Effector memory CD8-positive, alpha-beta T cell (primary cell): Measurements from ENCODE around the gene KEAP1.
A peak's percentile ranks its signal among the peaks of the same experiment; 100 is the strongest.

Source experiments
- ATAC-seq: fragments of 150-1000 bp; cut with Tn5 transposase; replicated peaks from 2 replicates; pipeline ENCODE4 v1.10.0; 2021; ENCODE audit warnings: mild to moderate bottlenecking, moderate library complexity
- DNase-seq, 3 experiments: peaks; one replicate each; pipeline ENCODE4 v3.0.0; 2021
- H3K27ac Mint-ChIP-seq, 2 donors: one replicate each; pipeline ENCODE4 v1.8.0; 2022; ENCODE audit warnings: mild to moderate bottlenecking in 2 of 2, mixed read lengths in 2 of 2, moderate library complexity in 2 of 2
- H3K27me3 Mint-ChIP-seq, 2 donors: one replicate each; pipeline ENCODE4 v1.8.0; 2022; ENCODE audit warnings: mixed read lengths in 2 of 2
- H3K36me3 Mint-ChIP-seq: one replicate; pipeline ENCODE4 v1.8.0; 2022; ENCODE audit warnings: mild to moderate bottlenecking, moderate library complexity, mixed read lengths; ENCODE audit not compliant: insufficient read depth
- H3K4me1 Mint-ChIP-seq, 2 donors: one replicate each; pipeline ENCODE4 v1.8.0; 2022; ENCODE audit warnings: low read depth in 2 of 2, mixed read lengths in 2 of 2
- H3K4me3 Mint-ChIP-seq, 2 donors: one replicate each; pipeline ENCODE4 v1.8.0; 2022; ENCODE audit warnings: mild to moderate bottlenecking in 2 of 2, mixed read lengths in 2 of 2, moderate library complexity in 2 of 2
- H3K9me3 Mint-ChIP-seq, 2 donors: one replicate each; pipeline ENCODE4 v1.8.0; 2022; ENCODE audit warnings: mixed read lengths in 2 of 2

Gene KEAP1

GRCh38 chr19:10502524-10503001, 593 bp downstream of the KEAP1 start:
- Mint-ChIP-seq H3K27ac (peak overlapping the region; percentile 86 to 93), H3K4me1 (peaks cover 34 to 37% of the 10 kb centered on the region in 2 donors), H3K9me3 (no peaks in the 10 kb centered on the region), H3K36me3 (peaks cover 26% of the 10 kb centered on the region), H3K27me3 (no peaks in the 10 kb centered on the region), H3K4me3 (peak overlapping the region; percentile 87 to 90)
- DNase-seq (peak; percentile 84 to 87 (median 85)), ATAC-seq (peak; percentile 90)

DNA sequence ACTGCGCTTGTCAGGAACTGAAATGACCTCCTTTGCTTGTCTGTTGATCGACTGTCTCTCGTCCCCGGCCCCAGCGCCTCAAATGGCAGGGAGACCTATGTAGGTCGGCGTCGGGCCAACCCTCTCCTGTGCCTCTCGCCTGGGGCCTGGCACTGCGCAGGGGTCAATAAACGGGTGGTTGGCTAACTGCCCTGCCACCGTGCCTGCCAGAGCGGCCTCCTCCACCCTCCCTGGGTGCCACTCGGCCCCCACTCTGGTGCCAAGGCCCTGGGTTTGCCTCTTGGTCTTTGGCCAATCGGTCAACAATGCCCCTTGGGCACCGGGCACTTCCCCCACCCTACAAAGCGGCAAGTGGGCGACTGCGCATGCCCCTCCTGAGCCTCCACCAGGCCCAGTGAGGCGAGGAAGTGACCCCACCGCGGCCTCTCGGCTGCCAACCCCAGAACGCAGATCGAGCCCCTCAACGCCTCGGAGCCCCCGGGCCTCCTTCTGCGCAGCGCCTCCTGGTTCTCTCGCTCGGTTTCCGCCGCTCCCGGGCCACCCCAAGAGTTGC, 1.1 kb downstream of the KEAP1 start:
- peaks cover 26% of the 10 kb centered on the region for H3K36me3 Mint-ChIP-seq
- H3K4me1 Mint-ChIP-seq: peaks cover 36 to 40% of the 10 kb centered on the region in 2 donors
- H3K4me3 Mint-ChIP-seq: peak overlapping the region; percentile 87 to 90
- peak overlapping the region; percentile 86 to 93 for H3K27ac Mint-ChIP-seq
- DNase-seq: peak in 1 of 3 experiments; percentile 21
- H3K9me3 Mint-ChIP-seq: no peaks in the 10 kb centered on the region
- H3K27me3 Mint-ChIP-seq: no peaks in the 10 kb centered on the region
- peak; percentile 20 for ATAC-seq

DNA sequence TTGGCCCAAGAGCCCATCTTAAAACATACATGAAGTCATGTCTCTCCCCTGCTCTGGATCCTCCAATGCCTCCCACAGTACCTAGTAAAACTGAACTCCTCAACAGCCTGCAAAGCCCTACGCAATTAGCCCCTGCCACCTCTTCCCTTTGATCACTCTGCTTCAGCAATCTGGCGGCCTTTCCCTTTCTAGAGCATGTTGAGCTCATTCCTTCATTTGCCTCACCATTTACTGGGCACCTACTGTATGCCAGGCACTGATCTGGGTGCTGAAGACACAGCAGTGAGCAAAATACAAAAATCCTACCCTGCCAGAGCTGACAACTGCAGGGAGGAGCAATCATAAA, 2.9 kb downstream of the KEAP1 start:
- ATAC-seq: no peak
- no peak for DNase-seq
- peak overlapping the region; percentile 7 to 83 for H3K27ac Mint-ChIP-seq
- H3K4me3 Mint-ChIP-seq: peak overlapping the region; percentile 51 to 87
- H3K36me3 Mint-ChIP-seq: peaks cover 36% of the 10 kb centered on the region
- H3K4me1 Mint-ChIP-seq: peaks cover 31 to 37% of the 10 kb centered on the region in 2 donors
- H3K9me3 Mint-ChIP-seq: no peaks in the 10 kb centered on the region
- no peaks in the 10 kb centered on the region for H3K27me3 Mint-ChIP-seq

- peaks cover 41% of the 10 kb centered on the region for H3K36me3 Mint-ChIP-seq
- peak overlapping the region; percentile 83 to 92 for H3K27ac Mint-ChIP-seq
- H3K27me3 Mint-ChIP-seq: no peaks in the 10 kb centered on the region
- peaks cover 30 to 37% of the 10 kb centered on the region in 2 donors for H3K4me1 Mint-ChIP-seq
- H3K9me3 Mint-ChIP-seq: no peaks in the 10 kb centered on the region
- H3K4me3 Mint-ChIP-seq: peak overlapping the region; percentile 10 to 87
- no peak for DNase-seq
- ATAC-seq: no peak
These were observed 3.5 kb downstream of the KEAP1 start for GRCh38 chr19:10499550-10500246.

DNA sequence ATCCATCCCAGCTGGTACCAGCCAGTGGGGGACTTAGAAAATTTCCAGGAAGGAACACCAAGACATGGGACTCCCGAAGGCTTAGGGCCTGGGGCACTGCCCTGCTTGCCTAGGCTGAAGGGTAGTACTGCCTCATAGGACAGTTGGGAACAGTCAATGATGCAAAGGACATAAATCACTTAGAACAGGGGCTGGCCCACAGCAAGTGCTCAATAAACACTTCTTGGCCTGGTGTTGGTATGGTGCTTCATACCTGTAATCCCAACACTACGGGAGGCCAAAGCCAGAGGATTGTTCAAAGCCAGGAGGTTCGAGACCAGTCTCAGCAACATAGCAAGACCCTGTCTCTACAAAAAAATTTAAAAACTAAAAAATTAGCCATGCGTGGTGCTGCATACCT, 5.8 kb downstream of the KEAP1 start:
- Mint-ChIP-seq H3K4me1 (peaks cover 32% of the 10 kb centered on the region in 2 donors), H3K36me3 (peaks cover 61% of the 10 kb centered on the region), H3K27ac (peak overlapping the region in 1 of 2 donors; percentile 84), H3K9me3 (no peaks in the 10 kb centered on the region), H3K4me3 (no peak overlapping the region), H3K27me3 (no peaks in the 10 kb centered on the region)
- ATAC-seq: no peak
- no peak for DNase-seq

GRCh38 chr19:10491472-10492047, 11.6 kb downstream of the KEAP1 start:
- peaks cover 86% of the 10 kb centered on the region for H3K36me3 Mint-ChIP-seq
- DNase-seq (no peak), ATAC-seq (no peak)

DNA sequence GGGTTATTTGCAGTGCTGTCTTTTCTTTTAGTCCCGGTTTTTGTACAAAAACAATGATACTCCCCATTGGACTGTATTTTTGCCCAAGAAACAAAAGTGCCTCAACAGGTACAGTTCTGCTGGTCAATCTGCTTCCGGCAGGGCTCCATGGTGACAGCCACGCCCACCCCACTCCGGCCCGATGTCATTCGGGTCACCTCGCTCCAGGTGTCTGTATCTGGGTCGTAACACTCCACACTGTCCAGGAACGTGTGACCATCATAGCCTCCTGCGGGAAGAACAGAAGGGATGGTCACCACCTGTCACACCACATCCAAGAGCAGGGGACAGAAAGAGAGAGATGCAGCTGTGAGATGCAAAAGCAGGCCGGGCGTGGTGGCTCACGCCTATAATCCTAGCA, 16.6 kb downstream of the KEAP1 start:
- Mint-ChIP-seq H3K4me1 (peaks cover 5% of the 10 kb centered on the region in 2 donors), H3K27me3 (no peaks in the 10 kb centered on the region), H3K9me3 (no peaks in the 10 kb centered on the region), H3K27ac (no peak overlapping the region), H3K4me3 (no peak overlapping the region), H3K36me3 (peaks cover 56% of the 10 kb centered on the region)
- DNase-seq (no peak), ATAC-seq (no peak)

More at GRCh38 chr19:10491472-10492047, 11.6 kb downstream of the KEAP1 start:
- Mint-ChIP-seq H3K4me1 (peaks cover 5 to 11% of the 10 kb centered on the region in 2 donors), H3K9me3 (no peaks in the 10 kb centered on the region), H3K4me3 (no peak overlapping the region), H3K27me3 (no peaks in the 10 kb centered on the region), H3K27ac (peak overlapping the region in 1 of 2 donors; percentile 49)

GRCh38 chr19:10478903-10479384, 24.2 kb downstream of the KEAP1 start:
- peak overlapping the region; percentile 66 to 79 for H3K4me3 Mint-ChIP-seq
- H3K27me3 Mint-ChIP-seq: no peaks in the 10 kb centered on the region

DNA sequence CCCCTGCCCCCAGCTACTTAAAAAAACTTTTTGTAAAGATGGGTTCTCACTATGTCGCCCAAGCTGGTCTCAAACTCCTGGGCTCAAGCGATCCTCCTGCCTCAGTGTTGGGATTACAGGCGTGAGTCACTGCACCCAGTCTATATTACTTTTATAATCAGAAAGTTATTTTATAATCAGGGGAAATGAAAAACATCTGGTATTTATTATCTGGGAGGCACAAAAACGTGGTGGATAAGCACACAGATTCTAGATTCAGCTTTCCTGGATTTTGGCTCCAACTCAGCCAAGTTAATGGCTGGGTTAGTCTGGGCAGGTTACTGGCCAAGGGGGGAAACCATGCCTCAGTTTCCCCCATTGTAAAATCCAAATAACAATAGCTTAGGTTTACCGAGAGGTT, 24.7 kb downstream of the KEAP1 start:
- Mint-ChIP-seq H3K9me3 (no peaks in the 10 kb centered on the region), H3K4me1 (peaks cover 8% of the 10 kb centered on the region in 2 donors), H3K27me3 (no peaks in the 10 kb centered on the region), H3K27ac (no peak overlapping the region), H3K4me3 (peak overlapping the region; percentile 66 to 79), H3K36me3 (peaks cover 6% of the 10 kb centered on the region)
- DNase-seq (no peak), ATAC-seq (no peak)

More at GRCh38 chr19:10478903-10479384, 24.2 kb downstream of the KEAP1 start:
- DNase-seq: peak; percentile 82 to 85 (median 84)
- peaks cover 8% of the 10 kb centered on the region in 2 donors for H3K4me1 Mint-ChIP-seq
- no peaks in the 10 kb centered on the region for H3K9me3 Mint-ChIP-seq
- ATAC-seq: peak; percentile 97
- H3K36me3 Mint-ChIP-seq: peaks cover 6% of the 10 kb centered on the region
- H3K27ac Mint-ChIP-seq: peak overlapping the region; percentile 92 to 93

- Mint-ChIP-seq H3K36me3 (peaks cover 3% of the 10 kb centered on the region), H3K27ac (no peak overlapping the region), H3K27me3 (no peaks in the 10 kb centered on the region), H3K9me3 (no peaks in the 10 kb centered on the region), H3K4me3 (no peak overlapping the region), H3K4me1 (peaks cover 8% of the 10 kb centered on the region in 2 donors)
- DNase-seq (no peak), ATAC-seq (no peak)
These were observed 28.1 kb downstream of the KEAP1 start for GRCh38 chr19:10474962-10475451.

DNA sequence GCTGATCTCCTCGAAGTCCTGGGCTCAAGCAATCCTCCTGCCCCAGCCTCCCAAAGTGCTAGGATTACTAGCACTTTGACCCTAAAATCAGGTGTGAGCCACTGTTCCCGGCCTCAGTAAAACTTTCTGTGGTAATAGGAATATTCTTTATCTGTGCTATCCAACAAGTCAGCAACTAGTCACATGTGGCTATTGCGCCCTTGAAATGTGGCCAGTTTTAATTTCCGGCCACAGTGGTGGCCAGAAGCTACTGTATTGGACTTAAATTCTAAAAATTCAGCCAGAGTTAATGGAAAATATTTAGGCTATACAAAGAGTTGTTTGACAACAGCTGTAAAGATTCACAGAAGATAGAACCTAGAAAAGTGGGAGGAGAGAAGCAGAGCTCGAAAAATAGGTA, 30.0 kb downstream of the KEAP1 start:
- H3K4me1 Mint-ChIP-seq: no peaks in the 10 kb centered on the region
- no peaks in the 10 kb centered on the region for H3K27me3 Mint-ChIP-seq
- peaks cover 11% of the 10 kb centered on the region for H3K36me3 Mint-ChIP-seq
- H3K27ac Mint-ChIP-seq: no peak overlapping the region
- no peak overlapping the region for H3K4me3 Mint-ChIP-seq
- ATAC-seq (no peak), DNase-seq (no peak)
- no peaks in the 10 kb centered on the region for H3K9me3 Mint-ChIP-seq

DNA sequence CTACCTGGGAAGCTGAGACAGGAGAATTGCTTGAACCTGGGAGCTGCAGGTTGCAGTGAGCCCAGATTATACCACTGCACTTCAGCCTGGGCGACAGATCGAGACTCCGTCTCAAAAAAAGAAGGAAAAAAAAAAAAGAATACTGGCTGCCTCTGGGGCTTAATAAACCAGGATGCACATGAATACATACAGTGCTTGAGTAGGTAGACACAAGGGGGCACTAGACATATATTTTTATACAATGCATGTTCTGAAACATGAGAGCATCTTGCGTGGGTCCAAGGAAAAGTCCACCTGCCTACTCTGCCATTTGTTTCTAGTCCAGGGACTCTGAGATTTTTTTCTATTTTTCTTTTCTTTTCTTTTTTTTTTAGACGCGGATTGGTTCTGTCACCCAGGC, 31.2 kb downstream of the KEAP1 start:
- no peak overlapping the region for H3K27ac Mint-ChIP-seq
- peaks cover 11% of the 10 kb centered on the region for H3K36me3 Mint-ChIP-seq
- no peaks in the 10 kb centered on the region for H3K27me3 Mint-ChIP-seq
- H3K4me3 Mint-ChIP-seq: no peak overlapping the region
- no peaks in the 10 kb centered on the region for H3K4me1 Mint-ChIP-seq
- DNase-seq (no peak), ATAC-seq (peak; percentile 61)
- no peaks in the 10 kb centered on the region for H3K9me3 Mint-ChIP-seq

DNA sequence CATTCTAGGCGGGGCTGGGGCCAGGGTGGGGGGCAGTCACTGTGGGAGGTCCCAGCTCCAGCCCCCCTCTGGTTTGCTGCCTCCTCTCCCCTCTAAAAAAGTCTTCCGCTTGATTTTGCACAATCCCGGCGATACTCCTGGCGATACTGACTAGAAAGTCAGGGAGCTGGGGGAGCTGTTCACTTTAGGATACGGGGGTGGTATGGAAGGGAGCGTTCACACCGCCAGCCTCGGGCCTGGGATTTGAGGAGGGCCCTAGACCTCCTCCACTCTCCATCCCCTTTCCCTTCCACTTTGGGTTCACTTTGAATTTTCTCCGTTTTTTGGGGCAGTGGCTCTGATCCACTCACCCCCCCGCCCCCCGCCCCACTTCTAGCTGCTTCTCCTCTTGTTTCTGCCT, 35.0 kb downstream of the KEAP1 start:
- Mint-ChIP-seq H3K4me3 (no peak overlapping the region), H3K27ac (no peak overlapping the region), H3K27me3 (no peaks in the 10 kb centered on the region), H3K4me1 (no peaks in the 10 kb centered on the region), H3K36me3 (peaks cover 18% of the 10 kb centered on the region), H3K9me3 (no peaks in the 10 kb centered on the region)
- DNase-seq (no peak), ATAC-seq (no peak)
